ENCODE results near the gene RPS19BP1.

RPS19BP1 gene

DNA sequence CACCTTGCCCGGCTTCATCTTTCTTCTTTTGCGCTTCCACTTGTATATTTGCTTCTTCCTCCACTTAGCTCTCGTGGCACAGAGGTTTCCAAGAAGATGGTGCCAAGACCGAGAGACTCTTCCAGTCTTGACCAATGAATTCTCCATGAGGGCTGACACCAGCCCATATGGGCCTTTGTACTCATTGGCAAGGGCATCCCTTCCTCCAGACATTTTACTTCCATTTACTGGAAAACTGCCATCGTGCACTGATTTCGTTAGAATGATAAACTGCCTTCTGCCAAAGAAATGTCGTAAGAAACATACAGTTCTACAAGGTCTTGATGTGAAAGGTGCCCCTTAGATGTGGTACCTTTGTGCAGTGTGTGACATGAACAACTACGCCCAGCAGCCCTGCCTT lies 35.1 kb downstream of the RPS19BP1 start:
- H3K4me3 ChIP-seq (ENCODE audit: low read length) = no peak overlapping the region
- no peaks in the 10 kb centered on the region for H3K9me2 ChIP-seq (replicated peaks; ENCODE audit: control insufficient read depth, low read length)
- H4K20me1 ChIP-seq (ENCODE audit: control insufficient read depth, insufficient read depth, low read depth, low read length) = no peaks in the 10 kb centered on the region
- no peak overlapping the region for H3K4me2 ChIP-seq (ENCODE audit: low read length)
- TF ChIP-seq EZH2phosphoT487 (IDR thresholded peaks at IDR 0.05; ENCODE audit: borderline replicate concordance, low read length) = no peak
- TF ChIP-seq, protein P1, sequence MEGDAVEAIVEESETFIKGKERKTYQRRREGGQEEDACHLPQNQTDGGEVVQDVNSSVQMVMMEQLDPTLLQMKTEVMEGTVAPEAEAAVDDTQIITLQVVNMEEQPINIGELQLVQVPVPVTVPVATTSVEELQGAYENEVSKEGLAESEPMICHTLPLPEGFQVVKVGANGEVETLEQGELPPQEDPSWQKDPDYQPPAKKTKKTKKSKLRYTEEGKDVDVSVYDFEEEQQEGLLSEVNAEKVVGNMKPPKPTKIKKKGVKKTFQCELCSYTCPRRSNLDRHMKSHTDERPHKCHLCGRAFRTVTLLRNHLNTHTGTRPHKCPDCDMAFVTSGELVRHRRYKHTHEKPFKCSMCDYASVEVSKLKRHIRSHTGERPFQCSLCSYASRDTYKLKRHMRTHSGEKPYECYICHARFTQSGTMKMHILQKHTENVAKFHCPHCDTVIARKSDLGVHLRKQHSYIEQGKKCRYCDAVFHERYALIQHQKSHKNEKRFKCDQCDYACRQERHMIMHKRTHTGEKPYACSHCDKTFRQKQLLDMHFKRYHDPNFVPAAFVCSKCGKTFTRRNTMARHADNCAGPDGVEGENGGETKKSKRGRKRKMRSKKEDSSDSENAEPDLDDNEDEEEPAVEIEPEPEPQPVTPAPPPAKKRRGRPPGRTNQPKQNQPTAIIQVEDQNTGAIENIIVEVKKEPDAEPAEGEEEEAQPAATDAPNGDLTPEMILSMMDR (IDR thresholded peaks at IDR 0.05; ENCODE audit: low read depth, low read length, poor library complexity, severe bottlenecking) = no peak
- no peaks in the 10 kb centered on the region for H3K27me3 ChIP-seq (ENCODE audit: control insufficient read depth, low read length)
- no peak overlapping the region for H3K27ac ChIP-seq (ENCODE audit: low read depth, low read length)
- H3K9me3 ChIP-seq (ENCODE audit: control insufficient read depth, insufficient read depth, low read length) = no peaks in the 10 kb centered on the region
- H3F3A ChIP-seq (ENCODE audit: control insufficient read depth, insufficient read depth) = peaks cover 8% of the 10 kb centered on the region; the same call in 1 of the 2 replicates
- peaks cover 3% of the 10 kb centered on the region for H3K79me2 ChIP-seq (ENCODE audit: control insufficient read depth, low read length)
- peaks cover 2% of the 10 kb centered on the region for H3K36me3 ChIP-seq (ENCODE audit: control insufficient read depth, low read length)
- peaks cover 31% of the 10 kb centered on the region for H3K4me1 ChIP-seq (ENCODE audit: control insufficient read depth, low read length)

DNA sequence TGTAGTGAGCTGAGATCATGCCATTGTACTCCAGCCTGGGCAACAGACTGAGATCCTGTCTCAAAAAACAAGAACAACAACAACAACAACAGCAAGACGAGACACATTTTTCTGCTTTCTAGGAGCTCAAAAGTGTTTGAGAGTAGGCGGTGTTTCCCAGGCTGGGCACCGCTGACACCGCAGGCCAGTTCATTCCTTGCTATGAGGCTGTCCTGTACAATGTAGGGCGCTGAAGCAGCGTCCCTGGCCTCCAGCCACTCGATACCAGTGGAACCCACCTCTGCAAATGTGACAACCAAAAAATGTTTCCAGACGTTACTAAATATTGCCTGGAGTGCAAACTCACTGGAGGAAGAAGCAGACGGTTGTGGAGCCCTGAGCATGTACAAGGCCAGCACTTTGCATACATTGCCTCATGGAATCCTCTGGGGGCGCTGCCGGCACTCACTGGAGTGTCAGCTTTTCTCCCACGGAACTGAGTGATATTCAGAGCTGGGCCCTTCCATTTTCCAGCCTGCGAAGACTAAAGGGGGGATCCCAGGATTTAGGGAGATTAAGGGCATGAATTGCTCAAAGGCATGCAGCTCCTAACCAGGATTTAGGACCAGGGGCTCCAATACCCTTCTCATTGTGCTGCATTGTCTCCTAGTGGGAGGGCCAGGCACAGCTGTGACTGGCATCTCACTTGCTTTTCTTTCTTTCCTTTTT lies 36.3 kb downstream of the RPS19BP1 start:
- Histone ChIP-seq H3K9me2 (replicated peaks; ENCODE audit: control insufficient read depth, low read length) (no peaks in the 10 kb centered on the region), H3F3A (ENCODE audit: control insufficient read depth, insufficient read depth) (peaks cover 8% of the 10 kb centered on the region; the same call in 1 of the 2 replicates), H3K9me3 (ENCODE audit: control insufficient read depth, insufficient read depth, low read length) (no peaks in the 10 kb centered on the region), H3K4me2 (ENCODE audit: low read length) (peak overlapping the region; percentile 30), H3K4me3 (ENCODE audit: low read length) (no peak overlapping the region), H3K4me1 (ENCODE audit: control insufficient read depth, low read length) (peaks cover 24% of the 10 kb centered on the region), H3K27ac (ENCODE audit: low read depth, low read length) (0 out of 2 replicates have a peak overlapping the region, but pooled peaks have one; percentile 7), H3K36me3 (ENCODE audit: control insufficient read depth, low read length) (peaks cover 4% of the 10 kb centered on the region; the same call in 1 of the 2 replicates), H4K20me1 (ENCODE audit: control insufficient read depth, insufficient read depth, low read depth, low read length) (no peaks in the 10 kb centered on the region), H3K27me3 (ENCODE audit: control insufficient read depth, low read length) (no peaks in the 10 kb centered on the region), H3K79me2 (ENCODE audit: control insufficient read depth, low read length) (no peaks in the 10 kb centered on the region)
- no peak for TF ChIP-seq EZH2phosphoT487 (IDR thresholded peaks at IDR 0.05; ENCODE audit: borderline replicate concordance, low read length)
- TF ChIP-seq, protein P1 (IDR thresholded peaks at IDR 0.05; ENCODE audit: low read depth, low read length, poor library complexity, severe bottlenecking) = peak; percentile 90

DNA sequence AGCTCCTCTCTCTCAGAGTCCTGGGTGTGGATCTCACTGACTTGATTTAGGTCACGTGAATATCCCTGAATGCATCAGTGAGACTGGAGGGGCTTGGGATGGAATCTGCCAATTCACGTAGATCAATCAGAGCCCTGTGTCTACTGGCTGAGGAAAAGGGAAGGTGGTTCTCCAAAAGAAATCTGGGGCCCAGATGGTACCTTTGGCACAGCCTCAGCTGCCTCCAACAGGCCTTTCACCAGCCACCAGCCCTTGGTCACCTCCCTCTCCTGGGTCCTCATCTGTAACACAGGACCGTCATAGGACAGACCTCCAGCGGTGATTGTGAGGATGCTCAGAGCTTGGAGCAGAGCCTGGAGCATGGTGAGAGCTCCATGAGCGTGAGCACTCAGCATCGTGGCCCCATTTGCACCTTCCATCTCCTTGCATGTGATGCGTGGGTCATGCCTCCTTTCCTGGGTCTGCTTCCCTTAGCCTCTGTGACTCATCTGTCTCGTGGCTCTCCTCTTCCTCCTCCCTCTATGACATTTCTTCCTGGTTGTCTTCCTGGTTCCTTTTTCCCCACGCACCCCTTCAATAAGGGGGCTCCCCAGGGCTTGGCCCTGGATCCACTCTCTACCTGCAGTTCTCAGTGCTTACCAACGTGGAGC lies 38.0 kb downstream of the RPS19BP1 start:
- Histone ChIP-seq H3K9me2 (replicated peaks; ENCODE audit: control insufficient read depth, low read length) (no peaks in the 10 kb centered on the region), H3K27me3 (ENCODE audit: control insufficient read depth, low read length) (no peaks in the 10 kb centered on the region), H3F3A (ENCODE audit: control insufficient read depth, insufficient read depth) (peaks cover 10% of the 10 kb centered on the region; the same call in 1 of the 2 replicates), H3K4me2 (ENCODE audit: low read length) (no peak overlapping the region), H3K27ac (ENCODE audit: low read depth, low read length) (no peak overlapping the region), H3K79me2 (ENCODE audit: control insufficient read depth, low read length) (peaks cover 9% of the 10 kb centered on the region), H3K4me3 (ENCODE audit: low read length) (no peak overlapping the region), H3K9me3 (ENCODE audit: control insufficient read depth, insufficient read depth, low read length) (no peaks in the 10 kb centered on the region), H4K20me1 (ENCODE audit: control insufficient read depth, insufficient read depth, low read depth, low read length) (no peaks in the 10 kb centered on the region; the same call in 1 of the 2 replicates), H3K4me1 (ENCODE audit: control insufficient read depth, low read length) (peaks cover 37% of the 10 kb centered on the region), H3K36me3 (ENCODE audit: control insufficient read depth, low read length) (peaks cover 17% of the 10 kb centered on the region)
- TF ChIP-seq EZH2phosphoT487 (IDR thresholded peaks at IDR 0.05; ENCODE audit: borderline replicate concordance, low read length) = no peak
- TF ChIP-seq, protein P1 (IDR thresholded peaks at IDR 0.05; ENCODE audit: low read depth, low read length, poor library complexity, severe bottlenecking) = no peak

All from DOHH2 (cell line).